HG03460 (cell line): ENCODE results near the gene EXOC1L.

Experiments
- ATAC-seq: cut with Tn5 transposase; IDR thresholded peaks from one replicate; pipeline ENCODE4 v1.9.1; 2021; ENCODE audit not compliant: unreplicated experiment

The EXOC1L gene, protein sequence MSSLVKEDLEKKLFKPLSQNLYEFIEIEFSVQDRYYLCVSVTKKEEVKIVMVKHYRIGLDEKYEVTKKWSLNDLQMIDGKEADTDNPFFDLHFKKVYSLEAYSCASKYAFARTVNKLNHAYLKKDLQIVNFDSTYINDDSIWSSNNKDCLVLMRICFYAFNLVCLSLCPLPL

GRCh38 chr4:55819634-55820033 is at the start of gene EXOC1L:
Gene EXOC1L, plus strand, starts transcription at chr4:55819790. Its CDS starts 237 bp downstream, at chr4:55820027.
- ATAC-seq = no peak

DNA sequence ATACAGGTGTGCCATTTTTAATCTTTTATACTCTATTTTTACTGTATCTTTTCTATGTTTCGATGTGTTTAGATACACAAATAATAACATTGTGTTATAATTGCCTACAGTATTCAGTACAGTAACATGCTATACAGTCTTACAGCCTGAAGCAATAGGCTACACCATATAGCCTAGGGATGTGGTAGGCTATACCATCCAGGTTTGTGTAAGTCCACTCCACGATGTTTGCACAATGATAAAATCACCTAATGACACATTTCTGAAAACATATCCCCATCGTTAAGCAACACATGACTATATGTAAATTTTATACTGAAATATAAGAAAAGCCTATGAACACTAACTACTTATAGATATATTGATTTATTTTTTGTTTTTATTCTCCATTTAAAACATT is 48.9 kb upstream of the EXOC1L start:
- ATAC-seq = no peak

DNA sequence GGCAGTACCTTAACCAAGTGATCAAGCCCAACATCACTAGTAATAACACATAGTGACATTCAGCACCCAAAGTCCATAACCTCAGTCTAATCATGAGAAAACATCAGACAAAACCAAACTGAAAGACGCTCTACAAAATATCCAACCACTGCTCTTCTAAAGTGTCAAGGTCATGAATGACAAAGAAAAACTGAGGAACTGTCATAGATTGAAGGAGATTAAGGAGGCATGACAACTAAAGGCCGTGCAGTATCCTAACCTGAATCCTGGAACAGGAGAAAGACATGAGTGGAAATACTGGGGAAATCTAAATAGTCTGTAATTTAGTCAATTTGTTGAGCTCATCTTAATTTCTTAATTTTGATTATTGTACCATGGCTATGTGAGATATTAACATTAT is 38.2 kb upstream of the EXOC1L start:
- ATAC-seq = no peak

DNA sequence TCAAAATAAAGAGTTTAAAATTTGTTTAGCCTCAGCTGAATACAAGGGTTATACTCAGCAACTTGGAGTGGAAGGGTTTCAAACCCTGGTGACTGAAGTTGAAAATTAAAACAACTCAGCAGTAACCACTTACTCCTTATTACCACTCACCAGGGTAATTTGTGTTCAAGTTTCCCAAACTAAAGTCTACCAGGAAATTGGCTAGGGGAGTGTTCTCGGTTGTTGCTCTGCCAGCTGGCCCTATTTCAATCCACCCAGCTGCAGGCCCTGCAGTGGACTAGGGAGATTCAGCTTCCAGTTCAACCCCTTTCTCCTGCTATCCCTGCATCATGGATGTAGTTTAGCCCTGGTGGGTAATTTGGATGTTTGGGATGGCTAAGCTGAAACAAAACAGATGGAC is 37.8 kb upstream of the EXOC1L start:
- ATAC-seq = no peak

DNA sequence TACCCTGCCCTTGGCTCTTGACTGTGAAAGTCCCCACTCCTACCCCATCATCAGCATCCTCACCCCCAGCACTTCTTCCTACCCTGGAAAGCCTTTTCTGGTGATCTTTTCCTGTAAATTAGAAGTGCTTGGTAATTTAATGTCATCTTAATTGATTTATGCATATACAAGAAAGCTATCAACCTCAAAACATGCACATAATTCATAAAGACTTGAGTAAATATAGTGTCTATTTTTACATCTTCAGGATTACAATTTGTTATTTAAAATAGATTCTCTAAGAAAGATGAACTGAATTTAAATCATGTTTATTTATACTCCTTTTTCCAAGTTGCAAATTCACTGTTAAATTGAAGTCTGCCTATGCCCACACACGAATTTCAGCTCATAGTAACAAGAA is 36.0 kb upstream of the EXOC1L start:
- ATAC-seq = no peak

DNA sequence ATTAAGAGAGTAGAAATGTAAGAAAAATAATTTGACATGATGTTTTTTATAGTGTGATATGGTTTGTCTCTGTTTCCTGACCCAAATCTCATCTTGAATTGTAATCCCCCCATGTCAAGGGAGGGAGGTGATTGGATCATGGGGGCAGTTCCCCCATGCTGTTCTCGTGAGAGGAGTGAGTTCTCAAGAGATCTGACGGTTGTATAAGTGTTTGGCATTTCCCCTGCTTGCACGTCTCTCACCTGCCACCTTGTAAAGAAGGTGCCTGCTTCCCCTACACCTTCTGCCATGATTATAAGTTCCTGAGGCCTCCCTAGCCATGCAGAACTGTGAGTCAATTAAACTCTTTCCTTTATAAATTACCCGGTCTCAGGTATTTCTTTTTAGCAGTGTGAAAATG is 34.8 kb upstream of the EXOC1L start:
- ATAC-seq = no peak

DNA sequence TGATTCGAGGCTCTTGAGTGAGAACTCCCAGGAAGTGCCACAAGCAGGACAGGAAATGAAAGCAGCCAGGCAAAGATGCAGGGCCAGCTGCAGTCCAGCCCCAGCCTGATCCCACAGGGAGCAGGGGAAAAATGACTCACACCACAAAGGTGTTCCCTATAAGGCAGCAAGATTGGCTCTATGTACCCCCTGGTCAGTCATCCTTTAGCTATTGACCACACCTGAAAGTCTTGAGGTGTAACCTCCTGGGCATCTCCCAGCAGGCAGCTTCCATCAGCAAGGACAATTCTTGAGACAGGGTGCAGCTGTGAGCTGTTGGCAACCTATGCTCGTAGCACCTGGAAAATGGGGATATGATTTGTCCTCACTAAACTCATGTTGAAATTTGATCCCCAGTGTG is 27.9 kb upstream of the EXOC1L start:
- no peak for ATAC-seq

- ATAC-seq = no peak
Observed at GRCh38 chr4:55793479-55793878, 26.1 kb upstream of the EXOC1L start.

- no peak for ATAC-seq
Observed at GRCh38 chr4:55794053-55794452, 25.5 kb upstream of the EXOC1L start.

DNA sequence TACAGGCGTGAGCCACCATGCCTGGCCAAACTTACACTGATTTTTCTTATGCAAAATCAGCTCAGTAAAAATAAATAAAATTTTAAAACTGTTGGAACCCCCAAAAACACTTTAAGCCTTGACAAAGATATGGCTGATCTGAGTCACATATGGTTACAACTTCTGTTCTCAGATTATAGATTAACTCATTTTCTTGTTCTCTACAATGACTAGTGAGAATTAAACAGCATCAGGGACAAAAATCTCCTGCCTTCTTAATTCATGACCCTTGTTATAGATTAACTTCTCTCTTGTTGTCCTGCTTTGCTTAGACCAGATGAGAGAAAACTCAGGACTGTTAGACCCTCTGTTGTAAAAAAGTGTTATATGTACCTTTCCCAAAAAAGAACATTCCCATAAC is 24.2 kb upstream of the EXOC1L start:
- no peak for ATAC-seq

DNA sequence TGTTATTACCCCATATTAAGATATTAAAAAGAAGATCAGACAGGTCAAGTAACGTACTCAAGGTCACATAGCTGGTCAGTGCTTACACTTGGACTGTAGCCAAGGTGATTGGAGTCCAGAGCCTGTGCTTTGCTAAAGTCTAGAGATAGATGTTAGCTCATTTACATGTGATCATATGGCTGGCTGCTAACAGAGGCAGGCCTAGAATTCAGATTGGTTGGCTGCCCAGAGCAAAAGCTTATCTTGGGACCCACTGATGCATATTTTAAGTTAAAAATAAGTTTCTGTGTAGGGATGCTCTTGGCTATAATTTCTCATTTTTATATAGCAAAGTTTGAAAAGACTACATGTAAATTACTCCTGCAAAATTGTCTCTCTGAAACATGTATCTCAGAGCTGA is 18.1 kb upstream of the EXOC1L start:
- no peak for ATAC-seq

GRCh38 chr4:55807556-55807955 is 12.0 kb upstream of the EXOC1L start:
- ATAC-seq = no peak

DNA sequence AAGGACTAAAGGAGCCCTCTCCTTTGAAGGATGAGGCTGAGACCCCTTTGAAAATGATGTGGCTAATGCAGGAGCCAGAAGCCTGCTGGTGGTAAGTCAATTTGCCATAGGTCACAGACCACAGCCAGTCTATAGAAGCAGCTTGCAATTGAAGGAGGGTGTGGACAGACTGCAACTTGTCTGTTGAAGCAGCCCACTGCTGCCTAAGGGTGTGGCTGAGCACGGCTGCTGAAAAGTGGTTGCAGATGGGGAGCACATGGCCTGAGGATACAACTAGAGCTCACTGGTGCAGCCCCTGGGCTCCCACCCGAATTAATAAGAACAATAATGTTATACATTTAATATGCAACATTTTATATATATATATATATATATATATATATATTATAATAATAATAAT is 11.4 kb upstream of the EXOC1L start:
- no peak for ATAC-seq

- no peak for ATAC-seq
Observed at GRCh38 chr4:55808632-55809031, 11.0 kb upstream of the EXOC1L start.

GRCh38 chr4:55817691-55818090 is 1.9 kb upstream of the EXOC1L start:
- no peak for ATAC-seq

DNA sequence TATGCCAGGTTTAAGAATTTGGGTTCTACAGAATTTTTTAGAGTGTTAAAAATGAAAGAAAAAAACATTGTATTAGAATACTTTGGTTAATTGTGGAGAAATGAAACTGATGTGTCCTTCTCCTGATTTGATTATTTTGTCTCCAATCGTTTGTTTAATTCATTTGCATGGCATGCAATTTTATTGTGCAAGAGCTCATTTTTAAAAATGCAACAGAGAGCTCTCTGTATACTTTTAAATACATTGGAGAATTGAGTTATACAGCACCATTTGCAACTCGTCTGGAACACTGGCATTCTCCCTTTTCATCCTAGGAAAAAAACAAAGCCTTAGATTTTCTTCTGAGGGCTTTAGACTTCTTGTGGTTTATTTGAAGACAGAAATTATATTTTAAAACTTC is 689 bp downstream of the EXOC1L start:
- no peak for ATAC-seq

- no peak for ATAC-seq
Observed at GRCh38 chr4:55822329-55822728, 2.7 kb downstream of the EXOC1L start.

DNA sequence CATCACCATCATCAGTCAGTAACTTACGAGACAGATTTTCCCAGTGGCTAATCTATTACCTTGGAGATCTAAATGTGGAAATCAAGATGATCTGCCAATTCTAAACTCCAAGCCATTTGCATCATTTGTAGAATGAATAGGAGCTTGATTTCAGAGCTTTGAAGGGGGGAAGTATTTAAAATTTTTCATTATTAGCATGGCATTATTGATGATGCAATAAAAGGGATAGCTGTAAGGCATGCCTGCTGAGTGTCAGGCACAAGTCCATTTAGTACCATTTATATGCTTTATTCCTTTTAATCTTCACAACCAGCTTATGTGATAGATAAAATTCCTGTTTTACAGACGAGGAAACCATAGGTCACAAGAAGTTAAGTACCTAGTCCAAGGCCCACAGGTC is 5.3 kb downstream of the EXOC1L start:
- ATAC-seq = no peak

DNA sequence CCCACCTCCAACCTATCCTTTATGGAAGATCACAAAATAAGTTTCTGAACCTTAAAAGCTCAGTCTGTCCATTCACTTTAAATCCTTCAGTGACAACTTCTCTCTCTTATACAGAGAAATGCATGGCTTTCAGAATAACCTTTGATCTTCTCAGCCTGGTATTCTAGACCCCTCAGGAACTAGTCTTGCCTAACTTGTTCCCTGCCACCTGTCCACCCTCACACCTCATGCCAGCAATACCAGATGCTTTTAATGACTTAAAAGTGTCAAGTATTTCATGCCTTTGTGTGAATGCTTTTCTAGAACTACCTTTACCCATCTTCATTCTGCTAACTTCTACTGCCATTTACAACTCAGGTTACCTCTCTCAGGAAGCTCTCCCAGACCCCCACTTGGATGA is 7.4 kb downstream of the EXOC1L start:
- ATAC-seq = no peak

DNA sequence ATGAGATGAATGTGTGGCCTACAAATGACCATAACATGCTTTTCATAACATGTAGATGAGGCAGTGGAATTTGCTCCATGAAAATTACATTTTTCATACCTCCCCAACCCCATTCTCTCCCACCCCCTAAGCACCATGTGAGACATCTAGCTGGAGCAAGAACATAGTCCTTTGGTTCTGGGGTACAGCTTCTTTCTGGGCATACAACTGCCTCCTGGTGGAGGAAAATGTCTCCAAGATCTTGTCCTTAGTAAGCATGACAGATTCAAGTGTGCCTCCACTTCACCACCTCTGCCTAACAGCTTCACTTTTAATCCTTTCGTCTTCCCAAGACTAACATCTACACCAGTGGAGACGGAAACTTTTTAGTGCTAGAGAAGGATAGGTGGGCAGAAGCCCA is 8.0 kb downstream of the EXOC1L start:
- no peak for ATAC-seq

DNA sequence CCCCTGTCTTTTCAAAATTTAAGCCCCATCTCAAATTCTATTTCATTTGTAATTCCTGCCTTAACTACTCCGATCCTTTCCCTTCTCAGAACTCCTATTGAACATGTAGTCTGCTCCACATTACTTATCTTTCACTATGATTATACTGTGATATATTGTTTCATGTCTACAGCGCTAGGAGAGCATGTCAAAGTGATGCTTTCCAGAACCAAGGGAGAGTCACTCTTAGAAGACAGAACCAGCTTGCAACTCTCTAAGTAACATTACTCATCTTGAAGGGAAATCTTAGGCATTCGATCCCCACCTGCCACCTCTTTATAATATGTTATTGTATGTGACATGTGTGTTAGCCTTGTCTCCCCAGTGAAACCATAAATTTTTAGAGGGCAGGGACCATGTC is 10.5 kb downstream of the EXOC1L start:
- ATAC-seq = no peak

DNA sequence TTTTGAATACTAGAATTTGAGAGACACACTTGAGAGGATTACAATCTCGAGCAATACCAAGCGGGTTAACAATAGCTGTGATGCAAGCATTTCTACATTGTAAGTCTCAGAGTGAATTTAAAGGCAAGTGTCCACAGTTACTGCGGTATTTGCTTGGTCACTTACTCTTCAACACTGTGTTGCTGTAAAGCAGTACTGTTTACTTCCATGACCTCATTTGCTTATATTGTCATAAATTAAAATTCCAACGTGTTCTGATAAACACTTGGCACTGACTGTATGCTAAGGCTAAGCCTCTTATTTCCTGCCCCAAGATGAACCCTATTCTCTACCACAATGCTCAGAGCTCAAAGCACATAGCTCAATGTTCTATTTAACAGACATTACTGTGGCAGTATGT is 11.1 kb downstream of the EXOC1L start:
- ATAC-seq = no peak

GRCh38 chr4:55834086-55834795 is 14.7 kb downstream of the EXOC1L start:
- no peak for ATAC-seq
